Activated CD4-positive, alpha-beta T cell treated with anti-CD3 and anti-CD28 coated beads for 24 hours (primary cell): ENCODE data around the gene LETM1.

Source experiments
- DNase-seq, 2 donors: peaks; one replicate each; pipeline ENCODE4 v3.0.0-alpha.2; 2020; ENCODE audit warnings: low read depth in 2 of 2

Gene LETM1

DNA sequence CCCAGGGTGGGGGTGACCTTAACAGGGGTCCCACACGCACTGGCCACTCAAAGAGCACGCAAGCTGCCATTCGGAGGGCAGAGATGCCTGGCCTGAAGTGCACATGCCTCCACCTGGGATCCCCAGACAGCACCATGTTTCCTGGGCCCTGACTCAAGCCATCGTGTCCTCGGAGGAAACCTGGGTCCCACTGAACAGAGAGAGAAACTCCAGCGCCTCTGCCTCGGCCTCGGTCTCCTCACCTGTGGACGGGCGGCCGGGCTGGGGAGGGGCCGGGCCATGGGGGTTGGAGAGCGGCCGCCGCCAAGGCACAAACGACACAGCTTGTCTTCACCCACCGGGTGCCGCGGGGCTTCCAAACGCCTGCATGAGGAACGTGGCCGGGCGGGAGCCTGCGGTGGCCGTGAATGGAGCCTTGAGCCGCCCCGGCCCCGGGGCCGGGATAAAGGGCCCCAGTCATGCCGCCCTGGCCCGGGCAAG, 92.8 kb downstream of the LETM1 start:
- DNase-seq = no peak

DNA sequence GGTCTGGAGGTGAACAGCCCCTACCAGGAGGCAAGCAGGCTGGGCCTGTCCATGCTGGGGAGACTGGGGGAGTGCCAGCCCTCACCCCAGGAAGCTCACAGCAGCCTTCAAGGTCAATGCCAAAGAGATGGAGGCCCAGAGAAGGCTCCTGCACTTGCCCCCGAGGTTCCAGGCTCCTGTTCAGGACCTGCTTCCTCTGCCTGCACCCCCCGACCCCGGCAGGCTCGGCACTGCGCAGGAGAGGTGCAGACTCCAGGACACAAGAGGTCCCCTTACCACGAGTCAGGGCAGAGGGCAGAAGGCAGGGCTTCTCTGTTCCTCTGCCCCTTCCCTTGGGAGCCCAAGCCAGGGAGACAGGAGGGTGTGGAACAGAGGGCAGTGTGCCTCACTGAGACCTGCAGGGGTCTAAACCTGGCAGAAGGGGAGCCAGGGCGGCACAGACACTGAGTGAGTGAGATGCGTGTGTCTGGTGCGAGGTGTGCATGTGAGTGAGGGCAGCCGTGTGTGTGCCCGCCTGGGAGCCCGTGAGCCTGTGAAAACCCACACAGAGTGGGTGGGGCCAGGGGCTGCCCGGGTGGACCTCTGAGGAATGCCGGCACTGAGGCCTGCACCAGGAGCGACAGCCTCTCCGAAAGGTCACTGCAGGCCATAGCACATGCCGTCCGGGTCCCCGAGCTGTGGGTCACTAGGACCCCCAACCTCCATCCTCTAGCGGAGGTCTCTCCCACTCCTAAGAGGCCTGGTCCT, 93.5 kb downstream of the LETM1 start:
- no peak for DNase-seq
